Body of pancreas (tissue), 4 donors: ENCODE results near the gene BPIFB2.

ENCODE experiments used
- CTCF ChIP-seq, 7 experiments: fragments of 450-650 bp in 4 of 7; fragments of 200-600 bp in 3 of 7; sonication (generic) in 3 of 7; IDR thresholded peaks; one replicate each; pipeline ENCODE4 v1.5.1; 2016 to 2019; ENCODE audit warnings: antibody characterized with exemption in 7 of 7
- POLR2A ChIP-seq, 3 donors: fragments of 450-650 bp; IDR thresholded peaks; one replicate each; pipeline ENCODE4 v1.6.1; 2016; ENCODE audit warnings: antibody characterized with exemption in 3 of 3, mild to moderate bottlenecking in 2 of 3

GRCh38 chr20:32999603-33000250 is 7.8 kb upstream of the BPIFB2 start:
- TF ChIP-seq CTCF (IDR thresholded peaks at IDR 0.05) (no peak), POLR2A (IDR thresholded peaks at IDR 0.05) (no peak)
